Activated naive CD8-positive, alpha-beta T cell treated with anti-CD3 and anti-CD28 coated beads, Interleukin-2, amount 50 U/mL, for 16 hours (primary cell): ENCODE results near the gene DDX31.

Experiments used
- DNase-seq: peaks from one replicate; pipeline ENCODE4 v3.0.0-alpha.2; 2020; ENCODE audit warnings: low read depth, low spot score

Gene DDX31

DNA sequence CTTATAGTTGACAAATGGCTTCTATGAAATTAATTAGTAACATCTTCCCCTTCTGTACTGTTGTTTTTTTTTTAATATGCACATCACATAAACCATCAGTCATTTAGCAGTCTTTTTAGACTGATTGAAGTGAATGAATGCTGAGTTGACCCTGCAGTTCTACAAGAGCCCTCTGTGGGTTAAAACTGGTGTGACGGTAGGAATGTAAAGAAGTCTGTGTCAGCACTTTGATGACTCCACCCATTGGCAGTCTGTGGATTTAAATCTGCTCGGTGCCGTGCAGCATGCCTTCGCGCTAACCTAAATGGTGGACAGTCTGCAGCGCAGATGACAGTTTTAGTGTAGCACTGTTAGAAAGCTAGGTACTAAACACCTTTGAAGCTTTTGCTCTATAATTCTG, 3.6 kb upstream of the DDX31 start:
- no peak for DNase-seq

DNA sequence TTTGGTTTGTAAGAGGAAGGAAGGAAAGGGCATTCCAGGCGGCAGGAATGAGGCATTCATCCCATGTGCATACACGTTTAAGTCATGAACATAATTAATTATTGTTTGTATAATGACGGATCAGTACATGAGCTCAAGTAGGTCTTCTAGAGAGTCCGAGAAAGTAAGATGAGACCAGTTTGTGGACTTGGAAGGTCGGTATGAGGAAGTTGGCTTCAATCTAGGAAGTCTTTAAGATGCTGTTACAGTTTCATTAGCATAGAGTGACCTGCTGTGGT, 2.6 kb upstream of the DDX31 start:
- DNase-seq, result no peak

DNA sequence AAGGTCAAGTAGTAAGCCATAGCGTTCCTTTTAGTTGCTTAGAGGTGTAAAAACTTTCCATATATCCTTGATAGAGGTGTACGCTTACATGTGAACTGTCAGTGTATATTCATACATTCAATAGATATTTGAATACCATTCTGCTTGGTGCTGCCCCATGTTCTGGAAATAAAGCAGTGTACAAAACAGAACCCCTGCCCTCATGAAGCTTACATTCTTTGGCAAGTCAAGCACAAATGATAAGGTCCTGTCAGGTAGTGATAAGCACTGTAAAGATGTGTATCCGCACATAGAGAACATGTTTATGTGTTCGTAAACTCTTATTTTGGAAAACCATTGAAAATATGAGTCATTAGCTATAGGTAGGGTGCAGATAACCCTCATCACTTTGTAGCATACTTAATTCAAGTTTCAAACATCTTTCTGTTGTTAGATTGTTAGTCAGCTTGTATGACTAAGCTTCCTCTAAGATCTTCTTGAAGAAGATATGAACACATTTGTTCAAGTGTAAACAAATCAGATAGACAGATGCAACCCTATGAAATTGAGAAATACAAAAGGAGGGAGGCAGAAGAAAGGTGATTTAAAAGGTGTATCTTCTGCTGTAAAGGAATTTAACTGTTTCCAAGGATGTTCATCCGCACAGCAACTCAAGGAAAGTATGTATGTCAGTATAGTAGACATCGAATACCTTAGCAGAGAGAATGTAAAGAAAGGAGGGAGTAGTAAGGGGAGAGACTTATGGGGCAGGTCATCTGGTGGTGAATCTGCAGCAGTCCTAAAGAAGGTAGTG, 2.0 kb upstream of the DDX31 start:
- DNase-seq, result no peak

DNA sequence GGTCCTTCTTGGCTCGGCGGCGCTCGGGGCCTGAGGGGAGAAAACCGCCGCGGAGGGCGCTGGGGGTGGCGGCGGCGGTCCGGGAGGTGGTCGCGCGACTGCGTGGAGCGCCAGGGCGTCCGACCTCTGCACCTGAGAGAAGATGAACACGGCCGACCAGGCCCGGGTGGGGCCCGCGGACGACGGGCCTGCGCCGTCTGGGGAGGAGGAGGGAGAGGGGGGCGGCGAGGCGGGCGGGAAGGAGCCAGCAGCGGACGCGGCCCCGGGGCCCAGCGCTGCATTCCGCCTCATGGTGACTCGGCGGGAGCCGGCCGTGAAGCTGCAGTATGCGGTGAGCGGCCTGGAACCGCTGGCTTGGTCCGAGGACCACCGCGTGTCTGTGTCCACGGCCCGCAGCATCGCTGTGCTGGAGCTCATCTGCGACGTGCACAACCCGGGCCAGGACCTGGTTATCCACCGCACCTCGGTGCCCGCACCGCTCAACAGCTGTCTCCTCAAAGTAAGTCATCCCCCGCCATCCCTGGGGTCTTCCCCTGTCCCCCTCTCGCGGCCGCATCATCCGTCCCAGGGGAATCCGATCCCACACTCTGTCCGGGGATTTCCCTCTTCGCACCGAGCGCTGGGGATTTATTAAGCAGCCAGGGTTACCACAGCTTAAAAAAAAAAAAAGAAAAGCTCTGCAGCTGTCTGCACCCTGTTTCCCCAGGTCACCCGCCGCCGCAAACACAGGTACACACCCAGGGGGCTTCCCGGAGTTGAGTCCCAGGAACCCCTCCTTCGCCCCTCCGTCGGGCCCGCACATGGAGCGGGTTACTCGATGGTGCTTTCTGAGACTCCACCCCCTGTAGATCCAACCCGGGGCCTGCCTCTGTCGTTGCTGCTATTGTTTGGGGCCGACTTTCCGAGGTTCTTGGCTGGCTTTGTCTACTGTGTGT, 941 bp upstream of the DDX31 start, which contains the start of gene GTF3C4:
Gene GTF3C4, plus strand, starts transcription at position 8 of the 935 bp plus-strand sequence. Its CDS starts 135 bp downstream, at position 143.
- DNase-seq, result no peak

DNA sequence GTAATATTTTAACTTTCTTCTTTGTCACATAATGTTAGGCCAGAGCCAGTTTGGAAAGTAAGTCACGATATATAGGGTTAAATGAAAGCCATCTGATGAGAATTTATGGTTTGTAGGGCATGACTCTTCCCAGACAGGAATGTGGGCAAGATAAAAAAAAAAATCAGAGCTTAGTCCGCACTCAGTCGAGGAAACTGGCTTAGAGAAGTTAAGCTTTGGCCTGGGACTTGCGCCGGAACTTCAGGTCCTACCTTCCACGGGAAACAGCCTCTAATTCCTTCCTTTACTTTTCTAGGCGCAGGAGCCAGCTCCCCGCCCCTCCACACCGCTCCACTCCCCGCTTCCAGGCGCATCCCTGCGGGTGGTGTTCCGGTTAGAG, 475 bp downstream of the DDX31 start:
- DNase-seq, result no peak

DNA sequence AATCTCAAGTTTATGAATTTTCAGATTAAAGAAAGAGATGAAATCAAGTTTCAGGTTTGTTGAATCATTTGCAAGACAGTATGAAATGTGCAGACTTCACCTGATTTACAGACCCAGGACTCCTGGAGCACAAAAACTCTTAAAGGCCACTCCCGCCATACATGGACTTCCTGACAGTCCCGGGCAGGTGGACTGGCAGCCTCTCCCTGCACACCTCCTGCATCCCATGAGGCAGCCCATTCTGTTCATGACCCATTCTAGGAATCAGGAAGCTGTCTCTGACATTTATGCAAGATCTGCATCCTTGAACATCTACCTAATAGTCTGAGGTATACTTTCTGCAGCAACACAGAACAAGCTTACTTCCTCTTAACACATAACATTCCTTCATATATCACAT, 5.9 kb downstream of the DDX31 start:
- DNase-seq, result no peak

DNA sequence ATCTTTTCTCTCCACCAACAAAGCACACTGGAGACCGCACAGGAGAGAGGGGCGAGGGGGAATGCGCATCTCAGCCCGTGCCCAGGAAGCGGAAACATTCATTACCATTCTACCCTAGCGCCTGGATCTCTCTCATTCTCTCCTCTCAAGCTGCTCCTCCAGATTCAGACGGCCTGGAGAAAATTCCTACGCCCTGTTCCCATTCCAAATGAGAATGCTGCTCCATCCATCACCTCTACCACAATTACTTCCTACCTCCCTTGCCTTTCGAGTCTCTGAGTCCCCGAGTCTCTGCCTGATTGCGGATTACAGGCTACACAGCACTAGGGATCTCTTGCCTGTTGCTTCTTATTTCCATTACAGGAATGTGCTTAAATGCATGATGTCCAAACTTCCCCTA, 6.7 kb downstream of the DDX31 start:
- DNase-seq, result no peak

DNA sequence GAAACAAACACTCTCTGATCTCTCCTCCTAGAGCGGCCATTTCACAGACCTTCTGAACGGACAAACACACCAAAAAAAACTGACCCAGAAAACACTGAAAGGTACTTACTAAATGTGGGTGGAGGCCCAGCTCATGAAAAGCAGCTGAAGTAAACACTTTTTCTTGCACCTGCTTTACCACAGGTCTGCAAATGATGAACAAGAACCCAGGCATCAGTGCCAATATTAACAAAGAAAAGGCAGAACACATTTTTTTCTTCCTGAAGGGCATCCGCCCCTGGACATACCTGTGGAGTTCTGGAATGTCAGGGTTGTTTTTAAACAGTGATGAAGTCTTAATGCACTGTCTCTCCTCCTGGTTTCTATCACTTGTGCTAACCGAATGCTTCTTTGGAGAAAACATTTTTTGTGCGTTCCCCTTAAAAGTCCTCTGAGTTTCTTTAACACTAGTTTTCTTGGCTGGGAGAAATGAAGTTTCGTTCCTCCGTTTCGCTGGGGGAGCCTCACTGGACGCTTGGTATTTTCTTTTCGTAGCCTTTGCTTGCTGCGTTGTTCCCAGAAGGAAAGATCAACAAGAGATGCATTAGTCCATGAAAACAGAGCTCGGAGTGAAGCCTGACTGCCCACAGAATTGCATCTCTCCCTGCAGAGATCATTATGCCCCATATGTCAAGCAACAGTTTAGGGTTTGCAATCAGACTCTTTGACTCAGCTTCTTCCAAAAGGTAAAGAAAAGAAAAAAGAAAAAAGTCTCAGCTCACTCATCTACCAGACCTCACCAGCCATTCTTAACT, 7.4 kb downstream of the DDX31 start:
- no peak for DNase-seq

DNA sequence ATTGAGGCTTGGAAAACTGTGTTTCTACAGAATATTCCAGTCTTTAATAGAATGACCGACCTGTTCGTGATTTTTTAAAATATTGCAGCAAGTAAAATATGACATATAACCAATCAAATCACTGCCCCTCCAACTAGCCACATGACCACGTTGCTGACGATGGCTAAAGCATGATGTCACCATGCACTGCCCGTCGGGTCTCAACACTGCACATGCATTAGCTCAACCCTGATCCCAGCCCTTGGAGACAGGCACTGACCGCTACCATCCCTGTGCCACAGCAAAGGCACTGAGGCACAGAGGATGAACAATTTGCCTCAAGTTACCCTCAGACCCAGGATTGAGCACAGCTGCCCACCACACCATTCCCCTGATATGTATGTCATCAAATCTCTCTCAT, 13.5 kb downstream of the DDX31 start:
- DNase-seq, result no peak

DNA sequence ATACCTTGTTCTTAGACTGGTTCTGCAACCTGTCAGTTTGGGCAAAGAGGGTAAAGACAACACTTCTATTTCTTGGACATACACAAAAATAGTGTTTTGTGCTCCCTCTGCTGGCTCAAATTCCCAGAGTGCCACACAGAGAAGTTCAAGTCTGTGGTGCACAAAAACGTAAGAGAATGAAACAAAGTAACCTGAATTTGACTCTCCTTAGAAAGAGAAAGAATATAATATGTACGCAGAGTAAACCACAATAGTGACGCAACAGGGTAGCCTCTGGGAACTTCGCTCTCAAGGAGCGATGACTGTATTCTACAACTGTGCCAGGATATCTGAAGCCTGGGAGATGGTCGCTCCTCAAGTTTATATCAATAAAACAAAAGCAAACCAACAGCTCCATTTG, 18.5 kb downstream of the DDX31 start:
- no peak for DNase-seq

DNA sequence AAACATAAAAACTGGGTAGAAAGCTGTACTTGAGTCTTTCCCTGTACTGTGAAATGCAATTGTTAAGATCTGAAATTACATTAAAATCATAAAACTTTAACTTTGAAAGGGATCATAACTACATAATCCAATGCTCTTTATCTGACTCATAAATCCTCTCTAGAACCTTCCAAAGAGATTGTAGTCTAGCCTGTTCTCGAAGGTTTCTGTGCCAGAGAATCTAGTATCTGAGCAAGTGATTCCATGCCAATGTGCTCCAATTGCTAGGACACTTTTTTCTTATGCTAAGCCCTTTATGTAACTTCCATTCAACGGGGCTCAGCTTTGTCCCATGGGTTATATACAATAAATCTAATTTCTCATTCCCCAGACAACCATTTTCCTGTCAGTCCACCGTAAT, 21.1 kb downstream of the DDX31 start:
- no peak for DNase-seq

DNA sequence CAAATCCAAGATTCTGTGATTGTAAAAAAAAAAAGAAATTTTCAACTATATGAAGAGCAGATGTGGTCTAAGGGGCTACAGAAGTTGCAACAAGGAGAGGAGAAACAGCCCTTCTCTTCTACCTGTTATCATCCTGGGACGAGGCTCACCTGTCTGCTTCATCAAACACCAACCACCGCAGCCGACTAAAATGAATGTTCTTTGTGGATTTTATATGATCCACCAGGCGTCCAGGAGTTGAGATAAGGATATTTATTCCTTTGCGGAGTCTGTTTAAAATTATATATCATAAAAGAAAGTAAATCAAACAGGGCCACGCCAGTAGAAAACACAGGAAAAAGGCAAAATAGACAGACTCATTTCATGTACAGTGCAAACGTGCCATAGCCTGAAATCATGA, 21.5 kb downstream of the DDX31 start:
- DNase-seq, result no peak

DNA sequence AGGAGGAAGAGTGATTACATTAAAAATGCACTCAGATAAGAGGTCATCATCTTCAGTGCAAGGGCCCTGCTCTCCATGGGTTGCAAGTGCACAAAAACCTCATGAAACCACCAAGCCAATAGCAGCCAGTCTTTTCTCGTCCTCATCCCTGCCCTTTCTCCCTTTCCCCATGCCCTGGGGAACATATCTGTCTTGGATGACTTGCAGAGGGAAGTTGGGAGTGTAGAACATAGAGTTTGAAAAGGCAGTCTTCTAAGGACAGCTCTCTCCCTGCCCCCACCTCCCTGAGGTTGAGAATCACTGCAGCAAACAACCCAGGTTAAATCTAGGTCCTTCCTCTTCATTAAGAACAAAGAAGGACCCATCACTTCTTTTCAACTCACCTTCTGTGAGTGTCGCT, 22.0 kb downstream of the DDX31 start:
- DNase-seq, result no peak

DNA sequence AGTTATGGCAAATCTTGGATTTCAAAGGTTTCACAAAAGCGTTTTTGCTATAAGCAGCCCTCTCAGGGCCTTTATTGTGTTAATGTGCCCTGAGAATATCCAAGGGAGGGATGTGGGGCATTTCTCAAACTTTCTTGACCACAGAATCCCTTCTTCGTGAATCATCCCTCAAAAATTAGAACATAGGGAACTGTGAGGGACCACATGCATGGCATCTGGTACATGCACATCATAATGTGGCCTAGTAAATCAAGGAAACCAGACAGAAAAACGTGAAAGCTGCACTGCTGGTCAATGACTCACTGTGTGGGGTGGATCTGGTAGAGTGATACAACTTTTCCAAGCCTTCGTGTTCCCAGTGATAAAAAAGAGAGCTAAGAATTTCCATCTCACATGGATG, 22.4 kb downstream of the DDX31 start:
- DNase-seq, result no peak

DNA sequence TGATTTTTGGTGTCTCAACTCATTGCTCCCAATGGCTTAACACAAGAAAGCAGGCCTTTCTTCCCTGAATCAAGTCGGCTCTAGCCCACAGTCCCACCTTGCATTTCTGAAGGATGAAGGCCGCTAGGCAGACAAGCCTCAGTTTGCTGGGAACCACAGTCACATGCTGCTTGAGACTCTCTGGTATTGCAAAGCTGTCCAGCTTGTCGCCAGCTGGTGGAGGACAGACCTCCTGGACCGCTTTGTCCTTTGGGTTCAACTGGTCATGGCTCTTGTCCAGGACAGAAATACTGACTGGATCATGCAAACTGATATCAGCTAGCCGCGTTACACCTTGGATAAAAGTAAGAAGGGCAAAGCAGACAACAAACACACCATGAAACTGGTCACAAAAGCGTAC, 23.1 kb downstream of the DDX31 start:
- no peak for DNase-seq

DNA sequence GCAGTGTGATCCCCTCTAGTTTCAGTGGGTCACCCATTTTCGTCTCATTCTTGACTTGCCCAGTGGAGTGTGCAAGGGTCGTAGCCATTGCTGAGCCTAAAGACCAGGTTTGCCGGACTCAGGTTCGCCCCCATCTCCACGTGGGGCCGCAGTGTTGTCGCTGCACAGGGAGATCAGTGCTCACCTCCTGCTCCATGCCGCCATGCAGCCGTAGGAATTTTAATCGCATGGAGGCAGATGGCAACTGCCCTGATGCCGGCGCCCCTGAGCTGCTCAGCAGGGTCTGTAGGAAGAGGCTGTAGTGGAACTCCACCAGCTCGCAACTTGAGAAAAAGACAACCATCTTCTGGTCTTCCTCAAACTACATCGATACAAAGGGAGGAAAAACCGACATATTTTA, 24.1 kb downstream of the DDX31 start:
- no peak for DNase-seq

DNA sequence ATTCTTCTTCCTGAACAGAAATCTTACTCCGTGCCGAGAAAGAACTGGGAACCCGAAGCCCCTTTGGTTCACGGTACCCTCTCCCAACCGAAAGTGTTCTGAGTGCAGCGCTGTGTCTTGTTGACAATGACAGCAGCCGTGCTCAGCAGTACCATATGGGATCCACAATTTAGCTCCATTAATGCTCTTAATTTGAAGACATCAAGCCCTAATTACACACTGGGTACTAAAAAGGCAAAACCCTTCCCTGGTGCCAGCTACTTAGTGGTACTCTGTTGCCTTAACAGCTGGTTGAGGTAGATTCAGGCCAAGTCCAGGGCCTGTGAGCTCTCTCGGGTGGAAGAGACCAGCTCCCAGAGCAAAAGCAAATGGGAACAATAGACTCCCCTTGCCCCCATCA, 24.5 kb downstream of the DDX31 start:
- no peak for DNase-seq

DNA sequence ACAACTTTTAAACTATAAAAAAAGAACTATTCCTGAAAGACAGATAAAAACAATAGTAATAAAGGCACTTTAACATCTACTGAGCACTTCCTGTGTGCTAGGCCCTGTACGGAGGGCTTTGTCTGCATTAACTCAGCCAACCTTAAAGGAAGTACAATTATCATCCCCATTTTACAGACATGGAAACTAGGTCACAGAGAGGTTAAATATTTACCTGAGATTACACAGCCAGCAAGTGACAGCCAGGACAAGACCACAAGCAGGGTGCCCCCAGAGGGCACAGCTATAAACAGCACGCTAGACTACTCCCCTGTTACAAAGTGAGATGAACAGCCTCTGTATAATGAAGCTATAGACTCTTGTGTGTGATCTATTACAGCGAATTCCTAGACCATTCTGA, 25.5 kb downstream of the DDX31 start:
- no peak for DNase-seq

DNA sequence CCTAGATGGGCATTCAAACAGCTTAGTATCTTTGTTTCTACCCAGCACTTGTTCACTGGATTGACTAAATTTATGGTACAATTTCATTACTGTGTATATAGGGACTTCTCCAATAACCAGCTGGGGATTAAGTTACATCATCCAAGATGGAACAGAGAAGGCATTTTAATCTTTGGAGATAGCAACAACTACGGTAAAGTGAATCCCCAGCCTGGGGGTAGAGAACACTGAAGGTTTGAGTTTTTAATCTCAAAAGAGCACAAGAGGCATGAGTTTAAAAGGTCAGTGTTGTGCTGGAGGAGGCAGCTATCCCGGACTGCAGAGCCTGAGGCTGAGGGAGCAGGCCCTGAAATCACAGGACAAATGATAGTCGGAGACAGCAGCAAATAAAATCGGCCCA, 28.6 kb downstream of the DDX31 start:
- DNase-seq, result no peak

DNA sequence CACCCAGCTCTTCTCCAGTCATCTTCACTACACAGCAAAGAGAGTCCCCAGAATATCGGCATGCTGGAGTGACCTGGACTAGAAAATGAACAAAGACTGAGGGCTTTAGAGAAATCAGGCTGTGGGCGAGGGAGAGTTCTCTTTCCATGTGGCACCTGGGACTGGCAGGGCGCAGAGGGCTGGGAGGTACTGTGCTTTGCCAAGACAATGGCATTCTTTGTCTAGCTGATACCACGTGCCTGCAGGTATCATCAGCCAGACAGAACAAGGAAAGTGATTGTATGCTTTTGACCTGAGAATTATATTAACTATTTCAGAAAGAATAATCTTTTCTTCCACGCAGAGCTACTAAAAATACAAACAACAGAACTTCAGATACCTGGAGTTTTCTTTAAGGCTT, 30.5 kb downstream of the DDX31 start:
- DNase-seq, result no peak

DNA sequence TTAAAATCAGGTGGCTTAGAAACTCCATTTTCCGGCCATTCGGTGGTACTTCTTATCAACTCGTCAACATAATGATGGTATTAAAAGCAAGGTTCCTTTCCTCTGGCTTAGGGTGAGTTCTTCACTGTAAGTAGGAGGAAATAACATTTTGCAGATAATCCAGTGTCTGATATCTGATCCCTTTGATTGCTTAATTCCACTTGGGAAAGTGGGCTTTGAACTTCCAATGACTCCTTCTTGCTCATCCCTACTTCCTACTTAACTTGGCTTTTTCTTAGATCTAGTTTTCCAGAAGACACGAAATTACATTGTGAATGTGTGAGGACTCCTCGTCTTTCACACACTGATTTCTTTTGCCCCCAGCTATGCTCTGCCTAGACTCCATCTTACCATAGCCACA, 31.5 kb downstream of the DDX31 start:
- no peak for DNase-seq

DNA sequence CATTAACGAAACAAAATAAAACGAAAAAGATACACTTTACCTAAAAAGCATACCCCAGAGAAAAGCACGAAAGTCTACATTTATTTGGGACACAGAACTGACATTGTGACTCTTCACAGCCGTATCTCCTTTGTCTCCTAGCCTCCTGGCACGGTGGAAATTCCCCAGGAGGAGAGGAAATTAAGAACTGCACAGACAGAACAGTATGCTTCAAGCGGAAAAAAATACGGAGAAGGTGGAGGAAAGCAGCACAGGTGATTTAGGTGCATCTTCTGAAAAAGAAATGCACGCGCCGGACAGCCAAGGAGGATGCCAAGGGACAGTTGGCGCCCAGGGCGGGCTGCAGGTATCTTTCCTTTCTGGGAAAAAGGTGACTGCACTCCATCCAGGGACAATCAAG, 32.0 kb downstream of the DDX31 start:
- DNase-seq, result no peak
